HG03045 (cell line): ENCODE results near the gene HGF.

Source experiments
- ATAC-seq: cut with Tn5 transposase; IDR thresholded peaks from one replicate; pipeline ENCODE4 v1.9.1; 2021; ENCODE audit warnings: mild to moderate bottlenecking, moderate library complexity; ENCODE audit not compliant: unreplicated experiment

The HGF gene

DNA sequence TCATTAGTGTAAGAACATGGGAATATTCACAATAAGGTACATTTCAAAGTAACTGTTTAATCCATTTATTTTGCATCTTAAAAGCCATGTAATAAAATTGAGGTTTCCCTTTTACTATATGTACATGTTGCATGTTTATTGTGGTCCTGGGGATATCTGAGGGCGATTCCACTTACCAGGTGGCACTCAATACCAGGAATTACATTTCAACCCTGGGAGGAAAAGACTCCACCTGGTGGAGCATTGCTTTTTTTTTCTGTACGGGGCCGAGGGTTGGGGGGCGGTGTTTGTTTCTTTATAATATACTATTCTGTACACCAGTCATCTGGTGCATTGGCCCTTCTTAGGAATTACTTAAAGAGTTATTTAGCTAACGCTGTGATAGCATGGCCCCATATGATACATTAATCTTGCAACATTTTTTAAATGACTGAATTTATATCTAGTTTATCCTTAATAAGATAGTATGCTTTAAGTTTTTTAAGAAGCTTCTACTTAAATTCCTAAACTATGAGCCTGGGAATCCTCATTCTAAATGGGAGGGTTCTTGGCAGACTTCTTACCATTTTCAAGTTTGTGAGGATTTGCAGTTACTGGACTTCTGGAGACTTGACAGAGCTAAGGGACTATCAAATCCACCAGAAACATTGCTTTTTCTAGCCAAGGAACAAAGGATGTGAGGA, 7.2 kb upstream of the HGF start:
- no peak for ATAC-seq

DNA sequence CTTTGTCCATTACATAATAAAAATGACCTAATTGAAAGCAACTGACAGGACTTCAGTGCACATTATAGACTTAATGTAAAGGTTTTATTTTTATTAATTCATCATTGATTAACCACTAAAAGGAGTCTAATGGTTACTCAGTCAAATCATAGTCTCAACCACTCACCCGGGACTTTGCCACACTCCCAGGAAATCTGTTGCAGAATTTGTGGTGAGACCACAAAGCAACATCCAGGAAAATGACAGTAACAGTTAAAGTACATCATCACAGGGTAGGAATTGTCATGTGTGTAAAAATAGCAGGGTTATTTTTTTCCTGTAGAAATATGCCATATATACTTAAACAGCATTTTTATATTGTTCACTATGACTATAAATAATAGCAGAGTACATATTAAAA, 6.3 kb upstream of the HGF start:
- ATAC-seq: no peak

DNA sequence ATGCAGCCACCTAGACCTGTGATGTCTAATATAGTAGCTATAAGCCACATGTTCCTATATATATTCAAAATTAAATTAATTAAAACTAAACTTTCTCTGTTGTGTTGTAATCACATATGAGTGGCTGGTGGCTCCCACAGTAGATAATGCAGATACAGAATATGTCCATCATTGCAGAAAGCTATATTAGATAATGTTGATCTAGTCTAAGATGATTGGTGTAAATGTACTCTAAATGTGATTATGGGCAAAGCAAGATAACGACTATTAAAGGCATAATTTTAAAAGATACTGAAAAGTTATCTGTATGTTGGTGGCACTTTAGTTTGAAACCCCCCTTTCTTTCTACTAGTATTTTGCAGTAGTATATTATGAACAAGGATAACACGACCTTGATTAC, 5.7 kb upstream of the HGF start:
- no peak for ATAC-seq

DNA sequence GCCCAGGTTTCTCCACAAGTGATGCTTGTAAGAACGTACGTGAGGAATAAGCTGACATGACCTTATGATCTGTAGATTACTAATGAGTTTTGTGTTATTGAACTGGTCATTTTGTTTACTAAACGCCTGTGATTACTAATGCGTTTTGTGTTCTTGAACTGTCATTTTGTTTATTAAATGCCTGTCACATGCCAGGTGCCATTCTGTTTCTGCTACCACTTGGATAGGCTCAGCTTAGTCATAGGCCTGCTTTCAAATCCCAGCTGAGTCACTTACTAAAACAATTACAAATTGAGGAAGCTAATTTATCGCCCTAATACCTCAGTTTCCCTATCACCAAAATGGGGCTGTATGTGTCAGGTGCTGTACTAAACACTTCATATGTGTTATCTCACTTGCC, 4.7 kb upstream of the HGF start:
- no peak for ATAC-seq

DNA sequence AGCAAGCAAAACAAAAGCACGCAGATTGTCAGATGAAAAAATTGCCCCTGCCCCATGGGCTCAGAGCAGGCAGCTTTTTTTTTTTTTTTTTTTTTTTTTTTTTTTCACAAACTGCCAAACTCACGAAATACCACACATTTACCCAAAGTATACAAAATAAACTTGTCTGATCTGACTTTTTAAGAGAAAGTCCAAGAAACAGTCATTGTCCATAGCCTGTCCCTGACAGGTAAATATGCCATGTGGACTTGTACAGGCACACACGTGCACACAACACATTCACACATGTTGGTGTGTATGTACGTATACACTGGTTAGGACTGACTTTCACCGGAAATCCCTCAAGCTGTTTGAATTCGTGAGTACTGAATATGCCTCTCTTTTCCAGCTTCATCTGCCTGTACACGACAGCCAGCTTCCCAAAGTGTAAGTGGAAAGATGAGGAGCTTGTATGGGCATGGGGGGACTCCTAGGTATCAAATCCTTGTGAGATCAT, 929 bp upstream of the HGF start:
- no peak for ATAC-seq

DNA sequence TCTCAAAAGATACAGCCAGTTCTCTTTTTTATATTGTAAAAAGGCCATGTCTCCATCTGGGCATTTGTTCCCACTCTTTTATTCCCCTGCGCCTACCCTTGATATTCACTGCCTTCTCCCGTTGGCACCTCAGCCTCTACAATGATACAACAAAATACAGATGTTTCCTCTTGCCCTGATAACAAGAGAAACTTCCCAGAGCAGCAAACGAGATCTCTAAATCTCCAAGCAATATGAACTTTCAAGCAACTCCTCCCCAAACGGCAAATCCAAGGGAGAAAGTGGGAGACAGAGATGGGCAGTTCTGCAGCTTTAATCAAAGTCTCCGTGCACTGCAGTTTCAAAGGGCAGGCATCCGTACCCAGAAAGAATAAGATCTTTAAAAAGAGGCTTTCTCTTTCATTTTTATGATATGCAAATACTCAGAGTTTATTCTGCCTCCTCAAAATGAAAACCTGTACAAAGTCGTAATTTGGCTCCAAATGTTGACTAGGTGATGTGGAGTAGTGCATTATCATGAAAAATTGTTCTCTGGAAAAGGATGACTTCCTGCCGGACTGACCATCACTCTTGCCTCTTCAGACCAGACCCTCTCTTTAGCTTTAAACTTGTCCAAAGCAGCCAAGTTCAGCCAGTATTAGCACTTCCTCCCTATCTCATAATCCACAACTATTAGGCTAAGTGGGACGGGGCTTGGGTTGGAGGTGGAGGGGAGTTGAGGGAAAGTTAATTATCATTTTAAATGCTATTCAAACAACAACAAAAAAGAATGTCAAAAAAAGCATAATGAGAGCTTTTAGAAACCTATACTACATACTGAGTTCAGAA, 682 bp downstream of the HGF start:
- no peak for ATAC-seq

DNA sequence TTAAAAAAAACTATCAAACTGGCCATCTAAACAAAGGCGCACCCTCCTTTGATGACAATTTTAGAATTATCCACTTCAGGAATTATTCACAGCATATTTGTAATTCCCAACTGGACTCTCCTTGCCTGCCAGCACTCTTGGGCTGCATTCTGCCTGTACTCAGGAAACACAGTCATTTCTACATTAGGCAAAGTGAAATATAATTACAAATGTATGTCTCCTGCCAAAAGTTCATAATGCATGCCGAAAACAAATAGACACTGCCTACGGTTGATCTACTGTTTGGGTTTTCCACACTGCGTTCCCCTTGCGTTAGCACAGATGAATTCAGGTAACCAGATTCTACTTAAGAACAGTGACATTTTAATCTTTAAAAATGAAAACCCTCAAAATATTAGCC, 1.9 kb downstream of the HGF start:
- no peak for ATAC-seq

DNA sequence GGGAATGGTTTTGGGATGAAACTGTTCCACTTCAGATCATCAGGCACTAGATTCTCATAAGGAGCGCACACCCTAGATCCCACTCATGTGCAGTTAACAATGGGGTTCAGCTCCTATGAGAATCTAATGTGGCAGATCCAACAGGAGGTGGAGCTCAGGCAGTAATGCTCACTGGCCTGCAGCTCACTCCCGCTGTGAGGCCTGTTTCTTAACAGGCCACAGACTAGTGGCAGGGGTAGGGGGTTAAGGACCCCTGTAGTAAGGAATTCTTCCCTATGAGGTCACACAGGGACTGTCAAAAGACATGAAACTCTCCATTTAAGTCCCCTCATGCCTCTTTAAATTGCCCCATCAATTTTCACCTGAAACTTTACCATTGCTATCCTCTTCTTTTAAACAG, 8.0 kb downstream of the HGF start:
- no peak for ATAC-seq

DNA sequence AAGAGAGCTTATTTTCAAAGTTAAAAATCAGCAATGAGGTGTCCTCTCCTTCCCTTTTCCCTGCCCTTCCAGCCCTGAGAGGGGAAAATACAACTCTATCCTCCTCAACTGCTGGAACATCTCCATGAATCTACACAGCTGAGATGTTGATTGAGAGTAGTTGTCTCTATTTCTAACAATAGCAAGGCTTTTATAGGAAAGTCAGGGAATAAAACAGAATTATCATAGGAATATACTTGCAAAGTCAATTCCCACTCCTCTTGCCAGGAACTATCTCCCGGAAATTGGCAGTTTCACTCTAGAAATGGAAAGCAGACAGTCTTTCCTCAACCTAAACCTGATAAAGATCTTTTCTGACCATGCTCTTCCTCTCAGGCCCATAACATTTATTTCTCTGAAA, 8.8 kb downstream of the HGF start:
- no peak for ATAC-seq

DNA sequence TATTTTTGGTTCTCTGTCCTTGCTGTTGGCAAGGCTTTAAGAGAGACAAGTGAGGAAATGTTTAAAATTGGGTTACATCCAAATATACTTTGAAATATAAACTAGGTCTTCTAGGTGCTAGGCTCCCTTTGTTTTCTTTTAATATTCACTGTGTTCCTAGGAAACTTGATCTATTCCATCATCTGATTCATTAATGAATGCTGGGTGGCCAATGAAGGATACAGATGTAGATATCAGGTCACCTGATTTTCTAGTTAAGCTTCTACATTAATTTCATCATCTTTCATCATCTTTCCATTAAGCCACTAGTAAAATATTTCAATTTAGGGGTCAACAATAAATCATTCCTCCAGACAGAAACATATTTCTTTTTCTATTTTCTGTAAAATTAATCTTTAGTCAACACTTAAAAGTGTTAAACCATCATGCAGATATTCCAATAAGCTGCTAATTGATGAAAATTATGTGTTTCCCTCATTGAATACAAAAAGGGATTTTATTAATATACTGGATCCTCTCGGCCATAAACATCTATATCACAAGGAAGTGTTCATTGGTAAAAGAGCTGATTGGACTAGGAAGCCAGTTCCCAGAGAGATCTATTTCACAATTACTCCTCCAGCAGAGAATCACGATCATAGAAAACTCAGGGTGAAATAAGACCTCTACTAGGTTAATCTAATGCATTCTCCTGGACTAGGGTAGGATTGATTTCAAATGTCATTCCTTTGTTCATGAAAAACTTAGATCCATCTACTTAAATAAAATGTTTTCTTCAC, 14.7 kb downstream of the HGF start:
- ATAC-seq: no peak

DNA sequence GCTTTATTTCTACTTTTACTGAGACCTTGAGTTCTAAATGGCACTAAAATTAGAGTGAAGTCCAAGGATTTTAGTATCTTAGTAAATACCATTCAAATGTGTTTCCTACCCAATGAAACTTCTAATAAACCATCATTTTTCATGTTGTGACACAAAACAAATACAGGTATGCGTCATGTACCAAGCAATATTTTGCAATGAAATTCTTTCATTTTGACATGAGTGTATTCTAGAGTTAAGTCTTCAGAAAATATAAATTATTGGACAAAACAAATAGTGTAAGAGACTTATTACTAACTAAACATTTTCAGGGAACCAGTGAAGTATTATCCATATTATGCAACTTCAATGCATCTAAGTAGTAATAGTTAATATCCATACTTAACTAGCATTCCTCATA, 16.5 kb downstream of the HGF start:
- no peak for ATAC-seq

DNA sequence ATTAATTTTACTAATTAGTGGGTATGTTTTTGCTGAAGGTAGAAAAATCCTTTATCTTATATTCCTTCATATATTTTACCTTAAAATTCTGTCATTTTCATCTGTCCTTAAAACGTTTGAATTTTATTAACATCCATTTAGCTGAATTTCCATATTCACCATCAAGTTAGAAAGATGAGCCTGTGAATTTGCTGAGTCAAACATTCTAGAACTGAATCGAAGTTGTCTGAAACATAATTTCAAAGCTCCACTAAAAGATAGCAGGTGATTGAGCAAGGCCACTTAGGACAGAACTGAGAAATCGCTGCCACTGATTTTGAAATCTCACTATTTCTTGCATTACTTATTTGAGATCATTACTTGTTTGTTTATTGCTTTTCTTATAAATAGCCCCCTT, 17.5 kb downstream of the HGF start:
- ATAC-seq: no peak

DNA sequence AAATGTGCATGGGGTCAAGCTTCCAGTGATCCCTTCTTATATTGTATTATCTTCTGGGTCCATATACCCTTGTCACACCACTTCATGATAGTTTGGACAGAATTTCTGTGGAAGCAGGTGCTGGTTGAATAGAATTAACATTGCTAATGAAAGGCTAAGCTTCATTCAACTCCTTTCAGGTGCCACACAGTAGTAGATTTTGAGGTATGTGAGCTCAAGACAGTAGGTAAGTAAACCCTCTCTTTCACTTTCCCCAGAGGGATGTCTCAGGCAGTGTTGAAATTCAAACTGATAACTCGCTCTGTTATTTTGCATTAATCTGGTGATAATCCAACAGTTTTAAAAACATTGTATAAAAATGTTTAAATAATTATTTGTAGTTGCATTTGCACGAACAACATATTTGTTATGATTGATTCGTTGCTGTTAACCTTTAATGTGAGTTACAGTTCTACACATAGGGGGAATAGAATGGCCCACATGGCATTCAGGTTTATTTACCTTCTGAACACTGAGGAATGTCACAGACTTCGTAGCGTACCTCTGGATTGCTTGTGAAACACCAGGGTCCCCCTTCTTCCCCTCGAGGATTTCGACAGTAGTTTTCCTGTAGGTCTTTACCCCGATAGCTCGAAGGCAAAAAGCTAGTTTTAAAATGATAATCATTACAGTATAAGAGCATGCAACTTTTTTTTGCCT, 18.1 kb downstream of the HGF start:
- ATAC-seq: no peak

DNA sequence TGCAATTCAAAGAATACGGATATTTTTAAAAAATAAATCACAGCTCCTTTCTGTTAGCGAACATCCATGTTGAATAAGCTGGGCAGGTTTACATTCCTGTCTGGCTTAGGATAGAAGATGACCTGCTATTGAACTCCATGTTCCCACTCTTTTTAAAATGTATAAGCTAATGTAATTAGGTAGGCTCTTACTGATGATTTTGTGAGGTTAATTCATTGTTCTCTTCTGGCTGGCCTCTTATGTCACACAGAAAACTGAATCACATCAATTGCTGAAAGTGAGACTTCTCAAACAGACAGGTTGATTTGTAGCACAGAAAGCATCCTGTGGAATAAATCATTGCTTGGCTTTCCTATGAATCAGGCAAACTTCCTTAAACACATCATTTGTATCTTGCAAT, 24.2 kb downstream of the HGF start:
- ATAC-seq: no peak

DNA sequence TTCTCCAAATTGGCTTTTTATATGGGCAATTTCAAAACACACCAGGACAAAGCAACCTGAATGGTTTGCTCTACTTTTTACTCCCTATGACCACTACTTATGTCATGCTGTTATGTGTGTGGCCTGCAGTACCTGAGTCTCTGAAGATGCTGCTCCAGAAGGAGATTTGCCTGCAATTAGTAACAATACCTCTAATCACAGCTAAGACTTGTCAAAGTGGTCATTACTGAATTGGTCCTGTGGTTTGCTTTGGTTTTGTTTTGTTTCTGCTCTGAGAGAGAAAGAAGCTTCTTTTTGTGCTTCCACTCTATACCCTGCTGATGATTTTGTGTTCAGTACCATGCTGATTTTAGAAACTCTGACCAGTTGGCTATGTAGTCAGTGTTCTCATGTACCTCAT, 25.5 kb downstream of the HGF start:
- no peak for ATAC-seq

DNA sequence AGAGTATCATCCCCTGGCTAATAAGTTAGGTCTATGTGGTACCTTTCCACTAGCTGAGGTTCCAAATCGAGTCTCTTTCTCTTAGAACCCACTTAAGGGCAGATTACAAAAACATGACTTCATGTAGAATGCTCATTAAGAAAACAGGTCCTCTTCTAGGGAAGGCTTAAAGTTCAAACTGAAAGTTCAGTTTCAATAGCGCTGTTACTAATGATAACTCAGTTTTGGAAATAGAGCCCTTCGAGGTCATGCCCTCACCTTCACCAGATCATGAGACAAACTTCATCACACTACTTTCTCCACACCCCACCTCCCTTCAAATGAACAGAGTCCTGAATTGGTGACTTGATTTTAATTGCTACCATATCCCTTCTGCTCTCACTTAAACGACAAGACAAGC, 26.2 kb downstream of the HGF start:
- ATAC-seq: no peak

DNA sequence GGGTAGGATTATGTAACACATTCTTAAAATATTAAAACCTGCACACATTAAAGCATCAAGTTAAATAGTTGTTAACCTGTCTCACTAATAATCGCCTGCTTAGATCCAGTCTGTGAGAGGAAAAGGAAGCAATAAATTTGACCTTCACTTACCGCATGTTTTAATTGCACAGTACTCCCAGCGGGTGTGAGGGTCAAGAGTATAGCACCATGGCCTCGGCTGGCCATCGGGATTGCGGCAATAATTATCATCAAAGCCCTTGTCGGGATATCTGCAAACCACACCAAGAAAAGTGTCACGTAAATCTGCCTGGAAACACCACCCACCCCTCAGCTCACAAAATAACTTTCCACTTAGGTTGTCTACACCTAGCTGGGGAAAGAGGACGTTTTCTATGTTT, 26.6 kb downstream of the HGF start:
- ATAC-seq: no peak

DNA sequence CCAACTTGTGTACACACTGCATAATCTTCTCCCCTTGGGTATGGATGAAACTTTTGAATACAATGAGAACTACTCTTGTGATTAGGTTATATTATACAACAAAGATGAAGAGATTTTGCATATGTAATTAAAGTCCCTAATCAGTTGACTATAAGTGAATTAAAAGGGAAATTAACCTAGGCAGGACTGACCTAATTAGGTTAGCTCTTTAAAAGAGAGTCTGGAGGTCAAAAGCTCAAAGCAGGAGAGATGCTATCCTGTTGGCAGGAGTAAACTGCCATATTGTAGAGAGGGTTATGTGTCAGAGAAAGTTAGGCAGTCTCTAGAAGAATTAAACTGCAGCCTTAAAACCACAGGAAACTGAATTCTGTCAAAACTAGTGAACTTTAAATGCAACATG, 29.4 kb downstream of the HGF start:
- ATAC-seq: no peak

DNA sequence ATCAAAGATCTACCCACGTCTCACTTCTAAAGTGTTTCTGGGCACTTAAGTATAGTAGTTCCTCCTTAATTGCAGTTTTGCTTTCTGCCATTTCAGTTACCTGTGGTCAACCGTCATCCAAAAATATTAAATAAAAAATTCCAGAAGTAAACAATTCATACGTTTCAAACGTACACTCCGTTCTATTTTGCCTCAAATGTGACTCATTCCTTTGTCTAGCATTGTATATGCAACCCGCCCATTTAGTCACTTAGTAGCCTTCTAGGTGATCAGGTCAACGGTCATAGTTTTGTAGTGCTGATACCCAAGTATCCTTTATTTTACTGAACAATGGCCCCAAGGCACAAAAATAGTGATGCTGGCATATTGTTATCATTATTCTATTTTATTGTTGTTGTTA, 33.8 kb downstream of the HGF start:
- ATAC-seq: no peak

DNA sequence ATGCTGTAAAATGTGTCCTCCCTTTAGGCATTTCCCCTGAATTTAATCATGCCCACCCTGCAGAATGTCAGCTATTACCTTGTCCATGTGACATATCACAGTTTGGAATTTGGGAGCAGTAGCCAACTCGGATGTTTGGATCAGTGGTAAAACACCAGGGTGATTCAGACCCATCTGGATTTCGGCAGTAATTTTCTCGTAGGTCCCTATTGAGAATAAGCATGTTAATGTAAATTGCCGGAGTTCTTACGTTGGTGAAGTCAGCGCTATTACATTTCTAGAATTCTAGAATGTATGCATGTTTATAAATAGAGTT, 44.1 kb downstream of the HGF start:
- no peak for ATAC-seq
